HG02981 (cell line): ENCODE measurements around the gene FAM184A.

Source experiments
- ATAC-seq: cut with Tn5 transposase; IDR thresholded peaks from one replicate; pipeline ENCODE4 v1.9.1; 2021; ENCODE audit warnings: mild to moderate bottlenecking, moderate library complexity; ENCODE audit not compliant: unreplicated experiment

FAM184A gene

GRCh38 chr6:118968416-118968815 lies 110.0 kb downstream of the FAM184A start:
- ATAC-seq, result no peak

GRCh38 chr6:118967239-118967638 lies 111.2 kb downstream of the FAM184A start:
- ATAC-seq, result no peak

GRCh38 chr6:118965843-118966370 lies 112.6 kb downstream of the FAM184A start:
- no peak for ATAC-seq

- ATAC-seq, result no peak
Observed at GRCh38 chr6:118965371-118965770, 113.1 kb downstream of the FAM184A start.

- no peak for ATAC-seq
Observed at GRCh38 chr6:118963003-118963402, 115.5 kb downstream of the FAM184A start.

GRCh38 chr6:118959903-118960302 lies 118.6 kb downstream of the FAM184A start:
- no peak for ATAC-seq

GRCh38 chr6:118953391-118953790 lies 125.1 kb downstream of the FAM184A start:
- no peak for ATAC-seq

- ATAC-seq, result no peak
Observed at GRCh38 chr6:118952683-118953082, 125.8 kb downstream of the FAM184A start.

- ATAC-seq, result no peak
Observed at GRCh38 chr6:118945217-118945616, 133.2 kb downstream of the FAM184A start.

GRCh38 chr6:118940770-118941169 lies 137.7 kb downstream of the FAM184A start:
- ATAC-seq, result no peak

- no peak for ATAC-seq
Observed at GRCh38 chr6:118939683-118940082, 138.8 kb downstream of the FAM184A start.

- ATAC-seq, result no peak
Observed at GRCh38 chr6:118935978-118936703, 142.3 kb downstream of the FAM184A start.

- peak; percentile 1 for ATAC-seq
Observed at GRCh38 chr6:118935331-118935668, 143.2 kb downstream of the FAM184A start.

- peak; percentile 96 for ATAC-seq
Observed at GRCh38 chr6:118934461-118935330, 143.8 kb downstream of the FAM184A start, which contains the start of gene MCM9. MCM9 (minus strand) TSS chr6:118935159; CDS start chr6:118931723, 3,436 bp downstream.

GRCh38 chr6:118933855-118934460 lies 144.5 kb downstream of the FAM184A start:
- ATAC-seq, result no peak

GRCh38 chr6:118932421-118932820 lies 146.0 kb downstream of the FAM184A start:
- no peak for ATAC-seq

- ATAC-seq, result no peak
Observed at GRCh38 chr6:118931436-118931835, 147.0 kb downstream of the FAM184A start.

GRCh38 chr6:118930680-118931079 lies 147.8 kb downstream of the FAM184A start:
- ATAC-seq, result no peak

GRCh38 chr6:118923035-118923434 lies 155.4 kb downstream of the FAM184A start:
- no peak for ATAC-seq

GRCh38 chr6:118921084-118921483 lies 157.4 kb downstream of the FAM184A start:
- no peak for ATAC-seq

- ATAC-seq, result no peak
Observed at GRCh38 chr6:118918329-118918725, 160.1 kb downstream of the FAM184A start.
